PC-9 (cell line): ENCODE results near the gene ULBP1.

ENCODE experiments used
- CTCF ChIP-seq: fragments of 200-600 bp; sonication (generic); conservative IDR thresholded peaks from 2 replicates; pipeline ENCODE4 v1.6.1; 2017; ENCODE audit warnings: mixed run types, antibody characterized with exemption, mild to moderate bottlenecking, moderate library complexity
- EZH2 ChIP-seq: fragments of 200-600 bp; sonication (generic); IDR thresholded peaks from 2 replicates; pipeline ENCODE4 v1.8.0; 2017; ENCODE audit warnings: antibody characterized with exemption, low read depth

- TF ChIP-seq CTCF (no peak), EZH2 (no peak)
Measured at GRCh38 chr6:149963462-149964307, at the start of gene ULBP1.
